Left hindlimb (tissue), 1 donor: ENCODE results near the gene NOP58.
"Not testable (repeated sequence)": the region's sequence is repeated elsewhere in the genome, so short reads cannot be mapped to it uniquely, and the experiment has no call there.

ENCODE experiments used
- DNase-seq: peaks from one replicate; pipeline ENCODE4 v3.0.0-alpha.2; 2018

NOP58 gene

GRCh38 chr2:202307690-202308089 is 42.1 kb downstream of the NOP58 start:
- no peak for DNase-seq

DNA sequence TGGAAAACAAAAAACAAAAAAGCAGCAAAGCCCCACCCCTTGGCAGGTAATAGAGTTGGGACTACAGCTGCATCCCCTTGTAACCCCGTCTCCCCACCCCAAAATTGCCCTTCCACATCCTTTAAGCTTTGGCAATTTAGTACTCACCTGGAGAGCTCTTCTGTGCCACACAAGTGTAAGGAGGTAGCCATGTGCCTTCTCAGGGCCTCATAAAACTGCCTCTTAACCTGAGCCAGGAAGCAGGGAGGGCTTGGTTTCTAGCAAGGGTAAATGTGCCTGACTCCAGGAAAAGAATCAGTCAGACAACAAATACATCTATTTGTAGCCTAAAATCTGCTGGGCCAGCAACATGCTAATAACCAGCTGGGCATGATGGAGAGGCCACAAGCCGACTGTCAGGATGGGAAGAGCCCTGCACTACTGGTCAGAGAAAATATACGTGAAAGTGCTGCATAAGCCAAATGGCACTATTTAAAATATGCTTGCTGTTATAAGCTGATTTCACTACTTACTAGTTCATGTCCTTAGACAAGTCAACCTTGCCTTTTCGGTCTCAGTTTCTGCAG is 46.3 kb downstream of the NOP58 start:
- no peak for DNase-seq

- DNase-seq, result no peak
Observed at GRCh38 chr2:202314116-202314515, 48.6 kb downstream of the NOP58 start.

DNA sequence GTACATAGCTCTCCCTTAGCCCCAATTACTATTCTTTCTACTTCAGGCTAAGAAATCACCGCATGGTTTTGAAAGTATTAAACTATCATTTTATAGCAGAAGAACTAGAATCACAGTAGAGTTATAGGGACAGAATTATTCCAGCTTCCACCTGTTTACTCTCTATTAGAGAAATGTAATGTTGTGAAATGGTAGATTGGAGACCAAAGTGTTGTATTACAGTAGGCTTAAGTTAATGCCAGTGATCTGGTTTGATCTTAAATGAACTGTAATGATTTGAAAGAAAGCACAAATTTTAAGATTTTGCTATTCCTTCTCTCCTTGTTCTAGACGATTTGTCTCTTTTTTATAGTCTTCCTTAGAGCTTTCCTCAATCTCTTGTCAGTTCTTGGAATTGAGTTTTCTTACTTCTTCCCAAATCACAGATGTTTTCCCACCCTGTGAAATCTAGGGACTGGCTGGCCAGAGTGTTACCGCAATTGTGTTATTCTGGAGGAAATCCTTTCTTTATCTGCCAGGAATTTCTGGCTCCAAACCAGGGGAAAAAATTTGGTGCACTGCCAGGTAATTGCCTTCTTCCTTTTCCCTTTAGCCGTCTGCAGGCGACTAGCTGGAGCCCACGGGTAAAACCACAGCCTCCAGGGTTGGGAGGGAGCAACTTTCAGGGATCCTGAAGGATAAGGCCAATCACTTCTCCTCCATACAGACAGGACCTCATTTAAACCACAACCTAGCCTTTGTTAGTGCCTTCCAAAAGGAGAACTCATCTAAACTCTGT is 51.7 kb downstream of the NOP58 start:
- DNase-seq, result peak; percentile 84

DNA sequence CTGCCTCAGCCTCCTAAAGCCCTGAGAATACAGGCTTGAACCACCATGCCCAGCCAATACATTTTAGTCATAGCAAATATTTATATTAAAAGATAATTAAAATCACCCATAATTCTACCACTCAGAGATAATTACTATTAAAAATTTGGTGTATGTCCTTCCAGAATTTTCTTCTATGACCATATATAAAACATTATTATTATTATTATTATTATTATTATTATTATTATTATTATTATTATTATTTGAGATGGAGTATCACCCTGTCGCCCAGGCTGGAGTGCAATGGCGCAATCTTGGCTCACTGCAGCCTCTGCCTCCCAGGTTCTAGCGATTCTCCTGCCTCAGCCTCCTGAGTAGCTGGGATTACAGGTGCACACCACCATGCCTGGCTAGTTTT is 54.8 kb downstream of the NOP58 start:
- not testable (repeated sequence) for DNase-seq

- no peak for DNase-seq
Observed at GRCh38 chr2:202322435-202322834, 56.9 kb downstream of the NOP58 start.

DNA sequence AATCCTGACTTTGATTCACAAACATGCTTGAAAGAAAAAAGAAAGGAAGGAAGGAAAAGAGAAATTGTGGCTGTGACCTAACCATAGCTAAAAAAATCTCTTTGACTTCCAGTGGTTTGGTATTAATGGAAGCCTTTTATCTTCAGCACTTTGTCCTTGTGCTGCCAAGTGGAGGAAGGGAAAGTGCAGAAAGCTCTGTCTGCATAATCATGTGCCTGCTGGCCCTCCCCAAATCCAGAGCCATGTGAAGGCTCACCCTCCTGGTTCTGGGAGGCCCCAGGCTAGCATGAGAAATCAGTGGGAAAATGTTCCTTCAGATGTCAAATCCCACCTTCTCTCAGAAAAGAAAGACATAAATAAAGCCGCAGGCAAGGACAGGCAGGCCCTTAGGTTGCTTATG is 62.3 kb downstream of the NOP58 start:
- DNase-seq, result no peak

DNA sequence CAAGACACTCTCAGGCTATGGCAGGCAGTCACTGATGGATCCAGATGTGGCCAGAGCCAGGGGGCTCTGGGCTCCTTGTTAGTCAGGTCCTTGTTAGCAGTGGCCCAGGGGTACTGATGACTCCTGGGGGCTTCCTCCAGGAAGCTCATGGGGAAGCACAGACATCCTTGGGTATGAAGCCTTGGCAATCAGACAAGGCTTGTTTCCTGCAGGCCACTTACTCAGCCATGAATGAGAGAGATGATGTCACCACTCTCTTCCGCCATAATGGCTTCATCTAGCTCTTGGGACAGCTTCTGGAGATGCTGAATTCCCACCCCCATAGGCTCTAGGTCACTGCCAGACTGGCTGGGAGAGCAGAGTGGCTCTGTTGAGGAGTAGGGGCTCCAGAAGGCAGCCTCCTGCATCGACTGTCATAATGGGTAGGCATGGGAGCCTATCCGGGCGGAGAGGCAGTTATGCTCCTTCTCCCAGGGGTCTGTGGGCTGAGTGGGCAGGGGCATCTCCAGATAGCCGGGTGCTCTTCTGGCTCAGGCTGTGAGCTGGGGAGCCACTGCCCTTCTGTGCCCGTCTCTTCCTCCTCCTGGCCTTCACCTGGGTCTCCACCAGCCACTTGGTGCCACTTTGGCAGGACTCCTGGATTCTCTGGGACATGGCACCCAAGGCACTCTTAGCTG is 70.4 kb downstream of the NOP58 start:
- peak; percentile 28 for DNase-seq

GRCh38 chr2:202337151-202337550 is 71.6 kb downstream of the NOP58 start:
- DNase-seq, result no peak

GRCh38 chr2:202337706-202338346 is 72.3 kb downstream of the NOP58 start:
- DNase-seq, result no peak

- DNase-seq, result no peak
Observed at GRCh38 chr2:202339071-202339870, 73.7 kb downstream of the NOP58 start.

DNA sequence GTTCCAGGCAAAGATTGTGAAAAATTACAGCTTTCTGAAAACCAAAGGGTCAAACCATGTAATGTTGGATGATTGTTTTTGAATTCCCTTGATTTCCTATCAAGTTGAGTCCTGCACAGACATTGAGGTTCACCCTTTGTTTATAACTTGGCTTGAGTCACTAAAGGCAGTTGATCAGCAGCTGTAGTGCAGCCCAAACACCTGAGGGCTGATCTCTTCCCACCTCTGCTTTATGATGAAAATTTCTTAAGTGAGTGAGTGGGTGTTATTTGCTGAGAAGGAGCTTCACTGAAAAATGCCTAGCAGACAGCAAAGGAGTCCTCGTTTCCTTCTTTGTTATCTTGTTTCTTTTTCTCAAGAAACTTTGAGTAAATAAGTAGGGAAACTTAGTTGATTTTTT is 78.6 kb downstream of the NOP58 start:
- DNase-seq, result no peak

DNA sequence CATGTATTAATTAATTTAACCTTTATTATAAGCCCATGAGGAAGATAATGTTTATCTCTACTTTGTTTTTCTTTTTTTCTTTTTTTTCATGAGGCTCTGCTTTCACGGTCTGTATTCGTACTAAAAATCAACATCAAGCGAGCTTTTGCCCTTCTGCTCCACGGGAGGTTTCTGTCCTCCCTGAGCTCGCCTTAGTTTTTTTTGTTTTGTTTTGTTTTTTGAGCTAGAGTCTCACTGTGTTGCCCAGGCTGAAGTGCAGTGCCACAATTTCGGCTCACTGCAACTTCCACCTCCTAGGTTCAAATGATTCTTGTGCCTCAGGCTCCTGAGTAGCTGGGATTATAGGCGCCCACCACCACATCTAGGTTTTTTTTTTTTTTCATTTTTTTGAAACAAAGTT is 80.6 kb downstream of the NOP58 start:
- no peak for DNase-seq
